ENCODE measurements around the gene TNFRSF1B. TPM values are rescaled to one million over a fixed set of nuclear protein-coding genes. Genes with fewer than 3 reads are reported as not detected.

The TNFRSF1B gene
- total RNA-seq, 2 donors from 2014 or later: 58.7 to 59.7 TPM

DNA sequence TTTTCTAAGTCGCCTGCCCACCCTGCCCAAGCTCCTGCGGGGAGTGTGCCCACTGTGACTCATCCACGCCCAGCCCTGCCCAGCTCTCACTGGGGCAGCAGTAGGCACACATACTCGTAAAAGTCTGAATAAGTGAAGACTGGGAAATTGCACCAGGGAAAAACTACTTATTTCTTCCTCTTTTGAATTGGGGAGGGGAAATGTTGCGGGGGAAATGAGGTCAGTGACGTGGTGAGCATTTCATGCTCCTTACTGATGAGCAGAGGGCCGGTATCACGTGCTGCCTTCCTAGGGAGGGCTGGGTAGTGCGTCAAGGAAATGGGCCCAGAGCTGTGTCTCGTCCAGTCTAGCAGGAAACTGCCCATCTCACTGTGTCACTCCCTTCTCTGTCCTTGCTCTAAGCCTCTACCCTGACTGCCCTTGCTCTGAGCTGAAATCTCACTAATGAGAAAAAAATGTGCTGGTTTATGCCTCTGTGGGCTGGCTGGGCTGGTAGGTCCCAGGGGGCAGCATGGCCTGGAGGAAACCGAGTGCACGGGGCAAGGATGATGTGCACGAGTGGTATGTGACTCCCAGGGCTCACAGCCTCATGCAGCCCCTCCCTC, 13.5 kb upstream of the TNFRSF1B start:
- peak; percentile 55 for ATAC-seq (ENCODE audit: insufficient number of reproducible peaks, low FRiP score, low read depth)
- peaks cover 10 to 11% of the 10 kb centered on the region in 2 donors for H3K4me1 ChIP-seq (ENCODE audit: control insufficient read depth in 1 of 2, low read depth in 2 of 2)
- peak; percentile 26 for DNase-seq (ENCODE audit: low spot score)

DNA sequence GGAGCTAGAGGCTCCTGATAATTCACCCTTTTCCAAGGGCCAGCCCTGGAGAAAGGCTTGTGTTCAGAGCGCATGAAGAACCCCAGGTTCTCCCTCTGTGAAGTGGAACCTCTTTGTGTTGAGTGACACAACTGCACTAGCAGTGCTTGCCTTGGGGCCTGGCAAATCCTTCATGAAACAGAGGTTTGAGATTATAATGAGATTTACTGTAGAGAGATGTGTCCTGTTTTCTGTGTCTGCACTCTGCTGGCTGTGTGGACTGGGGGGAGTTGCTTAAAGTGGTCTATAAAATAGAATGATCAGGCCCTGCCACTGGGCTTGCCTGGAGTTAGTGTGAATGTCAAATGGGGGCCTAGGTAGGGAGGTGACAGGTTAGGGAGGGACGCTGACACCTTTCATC, 11.5 kb upstream of the TNFRSF1B start:
- no peak for ATAC-seq (ENCODE audit: insufficient number of reproducible peaks, low FRiP score, low read depth)
- H3K36me3 ChIP-seq: no peaks in the 10 kb centered on the region
- no peak for DNase-seq (ENCODE audit: low spot score)
- TF ChIP-seq, protein P1, sequence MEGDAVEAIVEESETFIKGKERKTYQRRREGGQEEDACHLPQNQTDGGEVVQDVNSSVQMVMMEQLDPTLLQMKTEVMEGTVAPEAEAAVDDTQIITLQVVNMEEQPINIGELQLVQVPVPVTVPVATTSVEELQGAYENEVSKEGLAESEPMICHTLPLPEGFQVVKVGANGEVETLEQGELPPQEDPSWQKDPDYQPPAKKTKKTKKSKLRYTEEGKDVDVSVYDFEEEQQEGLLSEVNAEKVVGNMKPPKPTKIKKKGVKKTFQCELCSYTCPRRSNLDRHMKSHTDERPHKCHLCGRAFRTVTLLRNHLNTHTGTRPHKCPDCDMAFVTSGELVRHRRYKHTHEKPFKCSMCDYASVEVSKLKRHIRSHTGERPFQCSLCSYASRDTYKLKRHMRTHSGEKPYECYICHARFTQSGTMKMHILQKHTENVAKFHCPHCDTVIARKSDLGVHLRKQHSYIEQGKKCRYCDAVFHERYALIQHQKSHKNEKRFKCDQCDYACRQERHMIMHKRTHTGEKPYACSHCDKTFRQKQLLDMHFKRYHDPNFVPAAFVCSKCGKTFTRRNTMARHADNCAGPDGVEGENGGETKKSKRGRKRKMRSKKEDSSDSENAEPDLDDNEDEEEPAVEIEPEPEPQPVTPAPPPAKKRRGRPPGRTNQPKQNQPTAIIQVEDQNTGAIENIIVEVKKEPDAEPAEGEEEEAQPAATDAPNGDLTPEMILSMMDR (IDR thresholded peaks at IDR 0.05): no peak
- peaks cover 10 to 11% of the 10 kb centered on the region in 2 donors for H3K4me1 ChIP-seq (ENCODE audit: control insufficient read depth in 1 of 2, low read depth in 2 of 2)
- no peak overlapping the region for H3K27ac ChIP-seq
- no peaks in the 10 kb centered on the region for H3K27me3 ChIP-seq (replicated peaks; ENCODE audit: insufficient read depth)
- no peaks in the 10 kb centered on the region for H3K9me3 ChIP-seq
- no peak overlapping the region for H3K4me3 ChIP-seq

More for the DNA sequence above, 13.5 kb upstream of the TNFRSF1B start:
- Histone ChIP-seq H3K27me3 (replicated peaks; ENCODE audit: insufficient read depth) (no peaks in the 10 kb centered on the region), H3K9me3 (no peaks in the 10 kb centered on the region), H3K4me3 (no peak overlapping the region), H3K36me3 (no peaks in the 10 kb centered on the region), H3K27ac (peak overlapping the region; percentile 27 to 34)
- TF ChIP-seq, protein P1 (IDR thresholded peaks at IDR 0.05): no peak

DNA sequence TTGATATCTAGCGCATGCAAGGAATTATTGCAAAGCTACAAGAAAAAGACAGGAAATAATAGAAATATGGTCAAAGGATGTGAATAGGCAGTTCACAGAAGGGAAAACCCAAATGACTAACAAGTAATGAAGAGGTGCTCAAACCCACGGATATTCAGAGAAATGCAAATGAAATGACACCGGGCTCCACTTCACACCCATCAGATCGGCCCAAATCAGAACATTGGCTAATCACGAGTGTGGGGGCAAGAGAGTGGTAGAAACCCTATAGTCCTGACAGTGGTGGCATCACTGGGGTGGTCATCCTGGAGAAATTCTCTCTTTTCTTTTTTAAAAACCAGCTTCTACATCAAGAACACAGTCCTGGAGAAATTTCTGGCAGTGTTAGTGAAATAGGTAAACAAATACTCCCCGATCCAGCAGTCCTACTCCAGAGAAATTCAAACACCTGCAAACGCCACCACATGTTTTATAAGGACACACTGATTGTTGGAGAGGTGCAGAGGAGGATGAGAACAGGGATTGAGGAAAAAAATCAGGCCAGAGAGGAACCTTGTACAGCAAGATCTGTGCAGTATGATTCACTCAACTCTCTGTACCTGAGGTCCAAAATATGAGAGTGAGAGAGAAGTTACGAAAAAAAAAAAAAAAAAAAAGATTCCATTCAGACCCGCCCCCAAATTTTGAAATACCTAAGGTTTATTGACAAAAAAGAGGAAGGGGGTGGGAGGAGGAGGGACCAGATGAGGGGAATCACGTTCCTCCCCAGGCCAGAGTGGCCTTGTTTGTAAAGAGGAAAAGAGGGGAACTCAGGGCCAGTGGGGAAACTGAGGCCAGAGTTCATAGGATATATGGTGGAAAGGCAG, 9.2 kb upstream of the TNFRSF1B start:
- TF ChIP-seq, protein P1 (IDR thresholded peaks at IDR 0.05): no peak
- no peak for ATAC-seq (ENCODE audit: insufficient number of reproducible peaks, low FRiP score, low read depth)
- peaks cover 21 to 25% of the 10 kb centered on the region in 2 donors for H3K4me1 ChIP-seq (ENCODE audit: control insufficient read depth in 1 of 2, low read depth in 2 of 2)
- DNase-seq (ENCODE audit: low spot score): no peak
- H3K9me3 ChIP-seq: no peaks in the 10 kb centered on the region
- no peak overlapping the region for H3K4me3 ChIP-seq
- H3K27ac ChIP-seq: no peak overlapping the region
- no peaks in the 10 kb centered on the region for H3K27me3 ChIP-seq (replicated peaks; ENCODE audit: insufficient read depth)
- H3K36me3 ChIP-seq: no peaks in the 10 kb centered on the region

DNA sequence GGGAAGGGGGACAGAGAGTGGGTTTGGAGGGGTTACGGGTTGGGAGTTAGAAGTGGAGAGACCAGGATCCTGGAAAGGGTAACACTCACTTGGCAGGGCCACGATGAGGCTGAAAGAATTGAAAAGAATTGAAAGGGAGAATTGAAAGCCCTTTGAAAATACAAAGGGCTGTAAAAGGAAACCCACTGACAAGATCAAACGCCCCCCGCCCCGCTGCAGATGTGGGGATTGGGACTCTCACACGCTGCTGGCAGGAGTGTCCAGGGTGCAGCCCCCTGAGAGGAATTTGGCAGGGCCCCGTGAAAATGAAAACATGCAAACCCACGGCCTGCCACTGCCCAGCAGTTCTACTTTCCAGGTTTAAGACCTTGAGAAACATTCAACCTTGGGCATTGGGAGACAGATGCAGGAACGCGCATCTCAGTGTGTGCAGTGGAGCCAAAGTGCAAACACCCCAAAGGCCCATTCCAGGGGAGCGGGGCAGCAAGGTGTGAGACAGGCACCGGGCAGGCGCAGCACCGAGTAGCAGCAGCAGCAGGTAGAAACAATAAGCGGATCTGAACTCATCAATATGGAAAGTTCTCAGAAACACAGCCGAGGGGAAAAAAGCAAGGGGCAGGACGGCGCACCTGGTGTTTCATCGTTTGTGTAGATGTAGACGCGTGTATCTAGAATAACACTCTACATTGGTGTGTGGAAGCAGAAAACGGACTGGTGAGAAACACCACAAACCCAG, 8.3 kb upstream of the TNFRSF1B start:
- Histone ChIP-seq H3K36me3 (no peaks in the 10 kb centered on the region), H3K27ac (no peak overlapping the region), H3K9me3 (no peaks in the 10 kb centered on the region), H3K4me3 (no peak overlapping the region), H3K27me3 (replicated peaks; ENCODE audit: insufficient read depth) (no peaks in the 10 kb centered on the region), H3K4me1 (ENCODE audit: control insufficient read depth in 1 of 2, low read depth in 2 of 2) (peaks cover 17 to 18% of the 10 kb centered on the region in 2 donors)
- ATAC-seq (ENCODE audit: insufficient number of reproducible peaks, low FRiP score, low read depth): no peak
- TF ChIP-seq, protein P1 (IDR thresholded peaks at IDR 0.05): no peak
- DNase-seq (ENCODE audit: low spot score): no peak

DNA sequence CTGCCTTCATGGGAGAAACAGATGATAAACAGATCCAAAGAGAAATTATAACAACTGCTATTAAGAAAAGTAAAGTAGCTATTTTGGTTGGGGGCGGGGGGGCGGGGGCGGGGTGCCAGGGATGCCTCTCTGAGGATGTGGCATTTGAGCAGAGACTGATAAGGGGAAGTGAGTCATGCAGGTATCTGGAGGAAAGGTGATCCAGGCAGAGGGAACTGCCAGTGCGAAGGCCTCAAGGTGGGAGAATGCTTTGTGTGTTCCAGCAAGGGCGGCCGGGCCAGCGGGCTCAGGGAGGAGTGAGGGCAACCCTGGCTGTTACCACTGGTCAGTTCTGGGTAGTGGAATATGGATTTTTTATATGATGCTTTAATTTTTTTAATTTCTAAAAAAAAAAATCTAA, 7.0 kb upstream of the TNFRSF1B start:
- Histone ChIP-seq H3K4me1 (ENCODE audit: control insufficient read depth in 1 of 2, low read depth in 2 of 2) (peaks cover 14 to 18% of the 10 kb centered on the region in 2 donors), H3K4me3 (no peak overlapping the region), H3K27ac (no peak overlapping the region), H3K36me3 (no peaks in the 10 kb centered on the region), H3K9me3 (no peaks in the 10 kb centered on the region), H3K27me3 (replicated peaks; ENCODE audit: insufficient read depth) (no peaks in the 10 kb centered on the region)
- TF ChIP-seq, protein P1 (IDR thresholded peaks at IDR 0.05): no peak
- no peak for DNase-seq (ENCODE audit: low spot score)
- no peak for ATAC-seq (ENCODE audit: insufficient number of reproducible peaks, low FRiP score, low read depth)

All from thoracic aorta (tissue), 2 donors.